Sigmoid colon (tissue), 4 donors: Measurements from ENCODE around the gene PLPP4.

ENCODE experiments used
- CTCF ChIP-seq, 4 experiments: fragments of 450-650 bp in 3 of 4; fragments of 200-600 bp in 1 of 4; IDR thresholded peaks; one replicate each; pipeline ENCODE4 v1.5.1; 2016 to 2019; ENCODE audit warnings: antibody characterized with exemption in 4 of 4, mild to moderate bottlenecking in 3 of 4, moderate library complexity in 2 of 4
- EP300 ChIP-seq, 4 donors: sonication (generic); formaldehyde crosslinking; IDR thresholded peaks; one replicate each; pipeline ENCODE4 v1.6.1; 2017; ENCODE audit warnings: antibody characterized with exemption in 4 of 4
- POLR2A ChIP-seq, 2 donors: fragments of 450-650 bp; IDR thresholded peaks; one replicate each; pipeline ENCODE4 v1.6.1; 2016; ENCODE audit warnings: antibody characterized with exemption in 2 of 2, mild to moderate bottlenecking in 2 of 2, moderate library complexity in 2 of 2

GRCh38 chr10:120634659-120635058, 177.6 kb downstream of the PLPP4 start:
- no peak for TF ChIP-seq EP300 (IDR thresholded peaks at IDR 0.05)
- no peak for TF ChIP-seq CTCF (IDR thresholded peaks at IDR 0.05)
- TF ChIP-seq POLR2A (IDR thresholded peaks at IDR 0.05) = no peak
